ENCODE measurements around the gene CEP126. TPM values are rescaled to one million over a fixed set of nuclear protein-coding genes. Genes with fewer than 3 reads are reported as not detected.

Gene CEP126
- total and polyA plus RNA-seq, 2 of the 13 experiments (the other 11 are each of a cell fraction or from before 2014, with no cell fraction given), result 1.4 to 1.7 TPM

DNA sequence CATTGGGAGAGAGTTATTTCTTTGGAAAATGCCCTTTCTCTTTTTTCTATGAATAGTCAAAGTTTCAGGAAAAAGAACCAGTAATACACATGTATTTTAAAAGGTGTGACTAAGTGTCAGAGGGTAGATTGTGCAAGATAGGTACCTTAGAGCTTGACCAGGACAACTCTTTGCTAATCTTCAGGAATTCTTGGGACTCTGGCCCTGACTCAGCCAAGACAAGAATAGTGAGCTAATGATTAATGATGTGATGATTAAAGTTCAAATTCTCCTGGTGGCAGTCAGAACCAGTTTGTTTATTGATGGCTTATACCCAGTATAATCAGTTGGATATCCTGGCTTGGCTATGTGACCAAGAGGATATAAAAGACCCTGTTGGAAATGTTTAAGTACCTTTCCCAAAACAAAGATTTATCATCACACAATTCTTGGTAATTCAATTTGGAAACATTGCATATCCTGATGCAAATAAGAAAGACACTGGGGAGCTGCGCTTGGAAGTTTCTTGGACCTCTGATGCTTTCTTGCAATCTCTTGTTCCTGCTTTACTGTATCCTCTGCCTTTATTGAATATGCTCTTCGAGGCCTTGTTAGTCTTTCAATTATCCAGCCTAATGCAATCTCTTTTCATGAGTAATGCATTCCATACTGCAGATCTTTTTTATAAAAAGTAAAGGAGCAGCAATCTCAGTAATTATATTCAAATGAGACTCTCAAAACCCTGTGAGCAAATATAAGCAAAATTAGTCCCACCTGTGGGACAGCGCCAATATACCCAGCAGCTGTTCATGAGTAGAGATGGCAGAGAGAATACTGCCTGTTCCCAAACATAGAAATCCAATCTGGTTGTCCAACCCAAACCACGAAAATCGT is 48.0 kb upstream of the CEP126 start (continued):
- TF ChIP-seq, protein P1, sequence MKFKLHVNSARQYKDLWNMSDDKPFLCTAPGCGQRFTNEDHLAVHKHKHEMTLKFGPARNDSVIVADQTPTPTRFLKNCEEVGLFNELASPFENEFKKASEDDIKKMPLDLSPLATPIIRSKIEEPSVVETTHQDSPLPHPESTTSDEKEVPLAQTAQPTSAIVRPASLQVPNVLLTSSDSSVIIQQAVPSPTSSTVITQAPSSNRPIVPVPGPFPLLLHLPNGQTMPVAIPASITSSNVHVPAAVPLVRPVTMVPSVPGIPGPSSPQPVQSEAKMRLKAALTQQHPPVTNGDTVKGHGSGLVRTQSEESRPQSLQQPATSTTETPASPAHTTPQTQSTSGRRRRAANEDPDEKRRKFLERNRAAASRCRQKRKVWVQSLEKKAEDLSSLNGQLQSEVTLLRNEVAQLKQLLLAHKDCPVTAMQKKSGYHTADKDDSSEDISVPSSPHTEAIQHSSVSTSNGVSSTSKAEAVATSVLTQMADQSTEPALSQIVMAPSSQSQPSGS (CRISPR knock-in tag; IDR thresholded peaks at IDR 0.05), result peak; percentile 48; the same call in 1 of the 2 replicates
- peak; percentile 83 for TF ChIP-seq HDAC2 (CRISPR knock-in tag; IDR thresholded peaks at IDR 0.05)
- peak; percentile 95 for TF ChIP-seq CEBPB (IDR thresholded peaks at IDR 0.05; ENCODE audit: borderline replicate concordance, low read depth, low read length)
- TF ChIP-seq, protein P2, sequence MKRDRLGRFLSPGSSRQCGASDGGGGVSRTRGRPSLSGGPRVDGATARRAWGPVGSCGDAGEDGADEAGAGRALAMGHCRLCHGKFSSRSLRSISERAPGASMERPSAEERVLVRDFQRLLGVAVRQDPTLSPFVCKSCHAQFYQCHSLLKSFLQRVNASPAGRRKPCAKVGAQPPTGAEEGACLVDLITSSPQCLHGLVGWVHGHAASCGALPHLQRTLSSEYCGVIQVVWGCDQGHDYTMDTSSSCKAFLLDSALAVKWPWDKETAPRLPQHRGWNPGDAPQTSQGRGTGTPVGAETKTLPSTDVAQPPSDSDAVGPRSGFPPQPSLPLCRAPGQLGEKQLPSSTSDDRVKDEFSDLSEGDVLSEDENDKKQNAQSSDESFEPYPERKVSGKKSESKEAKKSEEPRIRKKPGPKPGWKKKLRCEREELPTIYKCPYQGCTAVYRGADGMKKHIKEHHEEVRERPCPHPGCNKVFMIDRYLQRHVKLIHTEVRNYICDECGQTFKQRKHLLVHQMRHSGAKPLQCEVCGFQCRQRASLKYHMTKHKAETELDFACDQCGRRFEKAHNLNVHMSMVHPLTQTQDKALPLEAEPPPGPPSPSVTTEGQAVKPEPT (CRISPR knock-in tag; IDR thresholded peaks at IDR 0.05; ENCODE audit: low read depth), result no peak
- TF ChIP-seq MEIS1 (CRISPR knock-in tag; IDR thresholded peaks at IDR 0.05; ENCODE audit: borderline replicate concordance), result no peak
- TF ChIP-seq, protein P3, sequence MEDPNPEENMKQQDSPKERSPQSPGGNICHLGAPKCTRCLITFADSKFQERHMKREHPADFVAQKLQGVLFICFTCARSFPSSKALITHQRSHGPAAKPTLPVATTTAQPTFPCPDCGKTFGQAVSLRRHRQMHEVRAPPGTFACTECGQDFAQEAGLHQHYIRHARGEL (CRISPR knock-in tag; IDR thresholded peaks at IDR 0.05), result no peak
- TF ChIP-seq ESRRA (CRISPR knock-in tag; IDR thresholded peaks at IDR 0.05; ENCODE audit: low read depth), result peak; percentile 31; the same call in 1 of the 2 replicates
- TF ChIP-seq, protein P4, sequence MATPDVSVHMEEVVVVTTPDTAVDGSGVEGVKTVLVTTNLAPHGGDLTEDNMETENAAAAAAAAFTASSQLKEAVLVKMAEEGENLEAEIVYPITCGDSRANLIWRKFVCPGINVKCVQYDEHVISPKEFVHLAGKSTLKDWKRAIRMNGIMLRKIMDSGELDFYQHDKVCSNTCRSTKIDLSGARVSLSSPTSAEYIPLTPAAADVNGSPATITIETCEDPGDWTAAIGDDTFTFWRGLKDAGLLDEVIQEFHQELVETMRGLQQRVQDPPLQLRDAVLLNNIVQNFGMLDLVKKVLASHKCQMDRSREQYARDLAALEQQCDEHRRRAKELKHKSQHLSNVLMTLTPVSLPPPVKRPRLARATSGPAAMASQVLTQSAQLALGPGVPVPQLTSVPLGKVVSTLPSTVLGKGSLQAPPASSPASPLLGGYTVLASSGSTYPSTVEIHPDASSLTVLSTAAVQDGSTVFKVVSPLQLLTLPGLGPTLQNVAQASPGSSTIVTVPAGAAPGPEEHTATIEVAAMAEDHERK (CRISPR knock-in tag; IDR thresholded peaks at IDR 0.05; ENCODE audit: low read depth), result no peak
- no peak for TF ChIP-seq GABPB1 (CRISPR knock-in tag; IDR thresholded peaks at IDR 0.05)
- TF ChIP-seq, protein P5, sequence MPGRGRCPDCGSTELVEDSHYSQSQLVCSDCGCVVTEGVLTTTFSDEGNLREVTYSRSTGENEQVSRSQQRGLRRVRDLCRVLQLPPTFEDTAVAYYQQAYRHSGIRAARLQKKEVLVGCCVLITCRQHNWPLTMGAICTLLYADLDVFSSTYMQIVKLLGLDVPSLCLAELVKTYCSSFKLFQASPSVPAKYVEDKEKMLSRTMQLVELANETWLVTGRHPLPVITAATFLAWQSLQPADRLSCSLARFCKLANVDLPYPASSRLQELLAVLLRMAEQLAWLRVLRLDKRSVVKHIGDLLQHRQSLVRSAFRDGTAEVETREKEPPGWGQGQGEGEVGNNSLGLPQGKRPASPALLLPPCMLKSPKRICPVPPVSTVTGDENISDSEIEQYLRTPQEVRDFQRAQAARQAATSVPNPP (CRISPR knock-in tag; IDR thresholded peaks at IDR 0.05), result no peak
- TF ChIP-seq SIN3B (IDR thresholded peaks at IDR 0.05; ENCODE audit: low read length), result no peak
- no peak for TF ChIP-seq U2AF2 (IDR thresholded peaks at IDR 0.05; ENCODE audit: low read depth, low read length)
- no peak for TF ChIP-seq MXD4 (CRISPR knock-in tag; IDR thresholded peaks at IDR 0.05)
- no peak for TF ChIP-seq HOXA3 (CRISPR knock-in tag; IDR thresholded peaks at IDR 0.05)
- 0 out of 2 replicates have a peak, but pooled peaks have one; percentile 66 for TF ChIP-seq ISL2 (CRISPR knock-in tag; IDR thresholded peaks at IDR 0.05)
- no peak for TF ChIP-seq PAWR (CRISPR knock-in tag; IDR thresholded peaks at IDR 0.05; ENCODE audit: borderline replicate concordance)
- peak; percentile 89 for TF ChIP-seq FOSL2 (CRISPR knock-in tag; IDR thresholded peaks at IDR 0.05)

Measured in HepG2 (cell line).